K562 (cell line): ENCODE data around the gene ANXA4. TPM values are rescaled to one million over a fixed set of nuclear protein-coding genes. Genes with fewer than 3 reads are reported as not detected.

Experiments
- HSF4 ChIP-seq: fragments of 250-450 bp; sonication (Bioruptor Pico); IDR thresholded peaks from 2 replicates; pipeline ENCODE4 v2.1.2; 2022; ENCODE audit warnings: mild to moderate bottlenecking, moderate library complexity, borderline replicate concordance
- RBM17 ChIP-seq: fragments of 200-400 bp; formaldehyde crosslinking; IDR thresholded peaks from 2 replicates; pipeline ENCODE4 v1.6.1; 2017; ENCODE audit warnings: low read depth, mild to moderate bottlenecking, low read length, borderline replicate concordance
- SIRT6 ChIP-seq: IDR thresholded peaks from one replicate; pipeline ENCODE4 v1.6.1; 2012; ENCODE audit warnings: low read depth, mild to moderate bottlenecking, control low read depth, inconsistent platforms, low read length, moderate library complexity
- STAT5A ChIP-seq: IDR thresholded peaks from 2 replicates; pipeline ENCODE4 v1.6.1; 2012; ENCODE audit warnings: low read length, inconsistent platforms, borderline replicate concordance
- TAF15 ChIP-seq: fragments of 200-400 bp; formaldehyde crosslinking; IDR thresholded peaks from 2 replicates; pipeline ENCODE4 v1.6.1; 2017; ENCODE audit warnings: mild to moderate bottlenecking, low read depth, low read length, moderate library complexity
- WHSC1 ChIP-seq: IDR thresholded peaks from one replicate; pipeline ENCODE4 v1.6.1; 2012; ENCODE audit warnings: low read length, control low read depth, inconsistent platforms
- ZNF232 ChIP-seq: sonication (generic); formaldehyde crosslinking; IDR thresholded peaks from 2 replicates; pipeline ENCODE4 v1.8.0; 2022; ENCODE audit warnings: mild to moderate bottlenecking, missing genetic modification reagents
- ZNF324 ChIP-seq: fragments of 250-450 bp; sonication (Bioruptor Pico); IDR thresholded peaks from 2 replicates; pipeline ENCODE4 v1.4.0; 2020; ENCODE audit warnings: mild to moderate bottlenecking
- polyA plus RNA-seq, 8 experiments: library from polyadenylated mRNA; depleted of rRNA in 4 of 8; stranded (reverse) in 5 of 8; unstranded in 3 of 8; fragments of >200 nt; fragmentation: Nextera tagmentation in 2 of 8; fragmentation: Illumina TruSeq in 1 of 8; extraction: Ambion mirVana in 2 of 8; extraction: Trizol in 1 of 8; gene quantifications; 2 replicates each; pipeline versions ENCODE4 v1.2.1 to v1.2.3, GENCODE V29; 2011 to 2014; ENCODE audit warnings: inconsistent platforms in 1 of 8, missing spikeins in 1 of 8
- total RNA-seq, 7 experiments: library from RNA; depleted of rRNA in 6 of 7; stranded (reverse); fragments of >200 nt in 6 of 7; fragmentation: Illumina TruSeq in 2 of 7; extraction: Trizol in 2 of 7; gene quantifications; 2 replicates each; pipeline versions ENCODE4 v1.2.1 to v1.2.3, GENCODE V29; 2011 to 2021; ENCODE audit warnings: low replicate concordance in 1 of 7
- TF ChIP-seq, protein P1 (sequence below): fragments of 250-450 bp; sonication (Bioruptor Pico); IDR thresholded peaks from 2 replicates; pipeline ENCODE4 v1.5.0; 2021; ENCODE audit warnings: mild to moderate bottlenecking, borderline replicate concordance
- TF ChIP-seq, protein P2 (sequence below): sonication (generic); formaldehyde crosslinking; IDR thresholded peaks from 2 replicates; pipeline ENCODE4 v1.8.0; 2022; ENCODE audit warnings: mild to moderate bottlenecking, missing genetic modification reagents, borderline replicate concordance
- TF ChIP-seq, protein P3 (sequence below): fragments of 250-450 bp; sonication (Bioruptor Pico); IDR thresholded peaks from 2 replicates; pipeline ENCODE4 v1.4.0; 2020

ANXA4 gene
- total and polyA plus RNA-seq, 9 of the 15 experiments (the other 6 are each of a cell fraction or from before 2014, with no cell fraction given): 3.4 to 13.6 (median 11.6) TPM

DNA sequence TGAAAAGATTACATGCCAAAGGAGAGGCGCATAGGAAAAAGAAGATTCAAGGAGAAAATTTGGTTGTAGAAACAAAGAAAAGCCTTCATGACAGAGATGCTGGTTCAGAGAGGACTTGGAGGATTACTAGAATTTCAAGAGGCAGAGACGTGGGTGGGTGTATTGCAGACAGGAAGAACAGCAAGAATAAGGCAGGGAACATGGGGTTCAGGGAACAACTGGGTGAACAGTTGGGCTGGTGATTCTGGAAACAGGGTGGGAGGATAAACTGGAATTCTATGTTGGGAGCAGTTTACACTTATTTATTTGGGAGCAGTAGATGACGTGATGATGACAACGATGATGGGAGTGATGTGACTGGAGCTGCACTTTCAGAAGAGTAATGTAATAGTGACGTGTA lies 69.1 kb downstream of the ANXA4 start (continued):
- TF ChIP-seq, protein P1, sequence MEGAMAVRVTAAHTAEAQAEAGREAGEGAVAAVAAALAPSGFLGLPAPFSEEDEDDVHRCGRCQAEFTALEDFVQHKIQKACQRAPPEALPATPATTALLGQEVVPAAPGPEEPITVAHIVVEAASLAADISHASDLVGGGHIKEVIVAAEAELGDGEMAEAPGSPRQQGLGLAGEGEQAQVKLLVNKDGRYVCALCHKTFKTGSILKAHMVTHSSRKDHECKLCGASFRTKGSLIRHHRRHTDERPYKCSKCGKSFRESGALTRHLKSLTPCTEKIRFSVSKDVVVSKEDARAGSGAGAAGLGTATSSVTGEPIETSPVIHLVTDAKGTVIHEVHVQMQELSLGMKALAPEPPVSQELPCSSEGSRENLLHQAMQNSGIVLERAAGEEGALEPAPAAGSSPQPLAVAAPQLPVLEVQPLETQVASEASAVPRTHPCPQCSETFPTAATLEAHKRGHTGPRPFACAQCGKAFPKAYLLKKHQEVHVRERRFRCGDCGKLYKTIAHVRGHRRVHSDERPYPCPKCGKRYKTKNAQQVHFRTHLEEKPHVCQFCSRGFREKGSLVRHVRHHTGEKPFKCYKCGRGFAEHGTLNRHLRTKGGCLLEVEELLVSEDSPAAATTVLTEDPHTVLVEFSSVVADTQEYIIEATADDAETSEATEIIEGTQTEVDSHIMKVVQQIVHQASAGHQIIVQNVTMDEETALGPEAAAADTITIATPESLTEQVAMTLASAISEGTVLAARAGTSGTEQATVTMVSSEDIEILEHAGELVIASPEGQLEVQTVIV (CRISPR knock-in tag): no peak
- TF ChIP-seq ZNF324 (CRISPR knock-in tag): no peak
- no peak for TF ChIP-seq SIRT6
- TF ChIP-seq RBM17: no peak
- TF ChIP-seq TAF15: no peak
- no peak for TF ChIP-seq HSF4 (CRISPR knock-in tag)
- TF ChIP-seq, protein P2, sequence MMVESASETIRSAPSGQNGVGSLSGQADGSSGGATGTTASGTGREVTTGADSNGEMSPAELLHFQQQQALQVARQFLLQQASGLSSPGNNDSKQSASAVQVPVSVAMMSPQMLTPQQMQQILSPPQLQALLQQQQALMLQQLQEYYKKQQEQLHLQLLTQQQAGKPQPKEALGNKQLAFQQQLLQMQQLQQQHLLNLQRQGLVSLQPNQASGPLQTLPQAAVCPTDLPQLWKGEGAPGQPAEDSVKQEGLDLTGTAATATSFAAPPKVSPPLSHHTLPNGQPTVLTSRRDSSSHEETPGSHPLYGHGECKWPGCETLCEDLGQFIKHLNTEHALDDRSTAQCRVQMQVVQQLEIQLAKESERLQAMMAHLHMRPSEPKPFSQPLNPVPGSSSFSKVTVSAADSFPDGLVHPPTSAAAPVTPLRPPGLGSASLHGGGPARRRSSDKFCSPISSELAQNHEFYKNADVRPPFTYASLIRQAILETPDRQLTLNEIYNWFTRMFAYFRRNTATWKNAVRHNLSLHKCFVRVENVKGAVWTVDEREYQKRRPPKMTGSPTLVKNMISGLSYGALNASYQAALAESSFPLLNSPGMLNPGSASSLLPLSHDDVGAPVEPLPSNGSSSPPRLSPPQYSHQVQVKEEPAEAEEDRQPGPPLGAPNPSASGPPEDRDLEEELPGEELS (CRISPR knock-in tag): no peak
- TF ChIP-seq, protein P3, sequence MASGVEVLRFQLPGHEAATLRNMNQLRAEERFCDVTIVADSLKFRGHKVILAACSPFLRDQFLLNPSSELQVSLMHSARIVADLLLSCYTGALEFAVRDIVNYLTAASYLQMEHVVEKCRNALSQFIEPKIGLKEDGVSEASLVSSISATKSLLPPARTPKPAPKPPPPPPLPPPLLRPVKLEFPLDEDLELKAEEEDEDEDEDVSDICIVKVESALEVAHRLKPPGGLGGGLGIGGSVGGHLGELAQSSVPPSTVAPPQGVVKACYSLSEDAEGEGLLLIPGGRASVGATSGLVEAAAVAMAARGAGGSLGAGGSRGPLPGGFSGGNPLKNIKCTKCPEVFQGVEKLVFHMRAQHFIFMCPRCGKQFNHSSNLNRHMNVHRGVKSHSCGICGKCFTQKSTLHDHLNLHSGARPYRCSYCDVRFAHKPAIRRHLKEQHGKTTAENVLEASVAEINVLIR (CRISPR knock-in tag): no peak
- TF ChIP-seq ZNF232 (CRISPR knock-in tag): no peak
- no peak for TF ChIP-seq STAT5A
- no peak for TF ChIP-seq WHSC1
